Stromal cell of bone marrow (primary cell): ENCODE results near the gene ALDH2.
"Not testable (repeated sequence)": the region's sequence is repeated elsewhere in the genome, so short reads cannot be mapped to it uniquely, and the experiment has no call there.

ENCODE experiments used
- DNase-seq: peaks from one replicate; pipeline ENCODE4 v3.0.0-alpha.2; 2012; ENCODE audit warnings: low read depth

The ALDH2 gene

DNA sequence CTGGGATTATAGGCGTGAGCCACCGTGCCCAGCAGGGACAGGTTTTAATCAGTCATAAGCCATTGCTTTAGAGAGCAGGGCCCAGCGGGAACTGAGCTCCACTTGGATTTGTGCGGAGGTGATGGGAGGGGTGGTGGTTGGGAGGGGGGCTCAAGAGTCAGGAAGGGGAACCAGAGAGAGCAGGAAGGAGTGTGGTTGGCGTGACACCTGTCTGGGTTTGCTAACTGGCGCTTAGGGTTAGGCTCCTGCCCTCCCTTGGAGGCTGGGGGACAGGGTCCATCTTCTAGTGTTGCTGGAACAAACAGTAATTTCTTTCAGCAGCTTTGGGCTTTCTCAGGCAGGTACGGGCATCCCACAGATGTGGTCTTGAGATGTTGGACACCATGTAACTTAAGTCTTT, 7.5 kb upstream of the ALDH2 start:
- no peak for DNase-seq

DNA sequence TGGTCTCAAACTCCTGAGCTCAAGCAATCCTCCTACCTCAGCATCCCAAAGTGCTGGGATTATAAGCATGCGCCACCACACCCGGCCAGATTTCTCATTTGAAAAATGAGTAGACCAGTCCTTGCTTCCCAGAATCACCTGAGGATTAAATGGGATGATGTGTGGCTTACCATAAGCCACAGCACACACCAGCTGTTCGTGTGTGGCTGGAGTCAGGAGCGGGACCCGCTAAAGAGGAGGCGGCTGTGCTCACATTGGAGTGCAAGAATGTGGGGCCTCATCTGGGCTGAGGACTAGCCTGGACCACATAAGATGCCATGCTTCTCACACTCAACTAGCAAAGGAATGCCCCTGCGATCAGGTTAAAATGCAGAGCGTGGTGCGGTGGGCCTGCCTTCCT, 6.7 kb upstream of the ALDH2 start:
- DNase-seq = no peak

DNA sequence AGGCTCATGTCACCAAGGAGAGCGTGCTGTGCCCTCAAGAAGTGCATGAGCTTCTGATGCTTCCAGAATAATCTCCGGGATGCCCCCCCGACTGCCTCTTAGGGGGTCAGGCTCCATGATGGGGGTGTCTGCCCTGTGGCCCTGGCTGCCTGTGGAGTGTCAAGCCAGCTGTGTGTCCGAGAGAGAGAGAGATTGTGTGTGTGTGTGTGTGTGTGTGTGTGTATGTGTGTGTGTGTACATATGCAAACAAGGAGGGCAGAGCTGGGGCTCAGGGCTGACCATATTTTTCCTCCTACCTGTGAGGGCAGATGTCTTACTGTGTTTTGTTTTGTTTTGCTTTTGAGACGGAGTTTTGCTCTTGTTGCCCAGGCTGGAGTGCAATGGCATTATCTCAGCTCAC, 5.6 kb upstream of the ALDH2 start:
- DNase-seq = no peak

DNA sequence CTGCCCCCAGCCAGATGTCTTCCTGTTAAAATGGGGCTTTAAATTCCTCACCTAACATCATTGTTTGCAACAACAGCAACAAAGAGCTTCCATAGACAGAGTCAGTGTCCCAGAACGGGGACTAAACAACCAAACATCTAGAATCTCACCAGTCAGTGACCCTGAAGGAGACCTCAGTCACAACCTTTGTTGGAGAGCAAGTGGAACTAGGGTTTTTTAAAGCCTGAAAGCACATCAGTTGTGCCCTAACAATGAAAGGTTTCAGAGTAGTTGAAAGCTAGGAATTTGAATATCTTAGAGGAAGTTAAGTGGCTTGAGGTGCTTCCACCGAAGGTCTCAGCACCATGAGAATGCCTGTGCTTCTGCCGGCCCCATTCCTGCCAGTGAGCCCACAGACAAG, 5.0 kb upstream of the ALDH2 start:
- DNase-seq = no peak

DNA sequence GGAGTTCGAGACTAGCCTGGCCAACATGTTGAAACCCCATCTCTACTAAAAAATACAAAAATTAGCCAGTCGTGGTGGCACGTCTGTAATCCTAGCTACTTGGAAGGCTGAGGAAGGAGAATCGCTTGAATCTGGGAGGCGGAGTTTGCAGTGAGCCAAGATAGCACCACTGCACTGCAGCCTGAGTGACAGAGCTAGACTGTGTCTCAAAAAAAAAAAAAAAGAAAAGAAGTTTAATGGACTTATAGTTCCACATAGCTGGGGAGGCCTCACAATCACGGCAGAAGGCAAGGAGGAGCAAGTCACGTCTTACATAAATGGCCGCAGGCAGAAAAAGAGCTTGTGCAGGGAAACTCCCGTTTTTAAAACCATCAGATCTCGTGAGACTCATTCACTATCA, 3.2 kb upstream of the ALDH2 start:
- not testable (repeated sequence) for DNase-seq

DNA sequence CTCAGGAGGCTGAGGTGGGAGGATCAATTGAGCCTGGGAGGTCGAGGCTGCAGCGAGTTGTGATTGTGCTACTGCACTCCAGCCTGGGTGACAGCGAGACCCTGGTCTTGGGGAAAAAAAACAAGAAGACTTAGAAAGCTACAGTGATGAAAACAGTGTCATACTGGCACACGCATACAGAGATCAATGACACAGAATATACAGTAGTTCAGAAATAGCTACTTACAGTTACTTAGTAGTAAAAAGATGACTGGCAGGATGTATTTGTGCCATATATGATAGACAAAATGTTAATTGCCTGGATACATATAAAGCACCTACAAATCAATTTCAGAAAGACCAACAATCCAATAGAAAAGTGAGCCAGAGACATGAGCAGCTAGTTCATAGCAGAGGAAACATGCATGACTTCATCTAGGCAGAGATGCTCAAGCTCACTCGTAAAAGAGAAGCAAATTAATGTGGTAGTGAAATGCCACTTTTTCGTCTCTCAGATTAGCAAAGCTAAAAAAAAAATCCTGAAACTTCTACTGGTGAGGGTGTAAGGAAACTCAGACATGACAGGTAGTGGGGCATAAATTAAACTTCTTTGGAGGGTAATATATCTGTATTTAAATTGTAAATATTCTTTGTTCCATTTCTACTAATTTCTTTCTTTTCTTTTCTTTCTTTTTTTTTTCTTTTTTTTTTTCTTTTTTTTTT, 2.5 kb upstream of the ALDH2 start:
- DNase-seq = no peak

DNA sequence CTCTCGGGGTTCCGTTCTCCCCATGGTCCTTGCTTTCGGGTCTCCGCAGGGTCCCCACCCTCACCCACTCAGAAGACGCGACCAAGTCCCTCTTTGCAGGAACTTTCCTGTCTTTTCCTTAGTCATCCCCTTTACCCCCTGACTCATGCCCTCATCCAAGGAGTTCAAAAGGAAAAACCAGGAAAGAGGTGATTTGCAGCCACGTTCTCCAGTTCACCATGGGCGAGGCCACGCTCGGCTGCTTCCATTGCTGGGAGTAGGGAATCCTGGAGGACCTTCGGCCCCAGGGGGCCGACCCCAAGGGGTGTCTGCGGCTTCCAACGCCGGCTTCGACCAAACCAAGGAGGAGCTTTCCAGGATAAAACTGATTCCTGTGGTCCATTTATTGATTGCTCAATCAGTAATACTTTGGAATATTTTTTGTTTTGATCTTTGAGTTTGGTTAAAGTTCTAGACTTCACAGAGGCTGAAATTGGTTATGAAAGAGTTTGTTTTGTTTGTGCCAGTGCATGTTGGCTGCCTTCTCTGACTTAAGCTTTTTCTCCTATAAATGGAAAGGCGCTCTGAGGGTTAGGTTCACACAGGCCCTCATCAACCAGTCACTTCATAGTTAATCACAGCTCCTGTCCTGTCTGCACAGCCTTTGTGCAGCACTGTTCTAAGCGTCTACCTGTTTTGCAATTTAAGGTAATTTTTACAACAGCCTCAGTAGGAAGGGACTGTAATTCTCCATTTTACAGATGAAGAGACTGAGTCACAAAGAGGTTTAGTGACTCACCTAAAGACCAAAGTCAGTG, 827 bp downstream of the ALDH2 start:
- DNase-seq = no peak

DNA sequence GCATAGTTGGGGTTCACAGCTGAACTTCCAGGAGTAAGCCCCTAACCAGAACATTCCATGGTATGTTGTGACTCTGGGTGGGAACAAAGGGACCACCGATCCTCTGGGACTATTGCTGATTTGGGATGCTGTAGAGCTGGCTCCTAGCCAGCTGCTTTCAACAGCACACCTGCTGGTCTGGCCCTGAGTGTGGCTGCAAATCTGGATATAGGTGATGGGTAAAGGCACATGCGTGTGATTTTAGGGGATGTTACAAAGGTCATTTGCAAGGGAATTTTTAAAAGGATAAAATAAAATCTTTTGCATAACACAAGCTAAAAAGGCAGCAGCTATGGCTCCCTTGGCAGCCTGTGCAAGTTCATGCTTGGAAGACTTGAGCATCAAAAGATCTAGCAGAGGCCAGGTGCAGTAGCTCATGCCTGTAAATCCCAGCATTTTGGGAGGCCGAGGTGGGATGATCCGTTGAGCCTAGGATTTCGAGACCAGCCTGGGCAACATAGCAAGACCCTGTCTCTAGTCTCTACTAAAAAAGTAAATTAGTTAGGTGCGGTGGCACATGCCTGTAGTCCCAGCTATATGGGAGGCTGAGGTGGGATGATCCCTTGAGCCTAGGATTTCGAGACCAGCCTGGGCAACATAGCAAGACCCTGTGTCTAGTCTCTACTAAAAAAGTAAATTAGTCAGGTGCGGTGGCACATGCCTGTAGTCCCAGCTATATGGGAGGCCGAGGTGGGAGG, 1.6 kb downstream of the ALDH2 start:
- DNase-seq = no peak

DNA sequence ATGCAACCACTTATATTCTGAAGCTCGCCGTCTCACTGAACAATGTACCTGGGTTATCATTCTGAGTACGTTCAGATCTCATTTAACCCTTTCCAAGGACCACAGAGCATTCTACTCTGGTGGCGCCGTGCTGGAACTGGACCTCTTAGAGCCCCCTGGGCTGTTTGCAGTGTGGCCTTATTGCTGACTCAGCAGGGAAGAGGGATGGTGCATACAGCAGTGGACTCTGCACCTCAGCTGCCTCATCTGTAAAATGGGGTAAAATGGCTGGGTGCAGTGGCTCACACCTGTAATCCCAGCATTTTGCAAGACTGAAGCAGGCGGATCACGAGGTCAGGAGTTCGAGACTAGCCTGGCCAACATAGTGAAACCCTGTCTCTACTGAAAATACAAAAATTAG, 2.9 kb downstream of the ALDH2 start:
- DNase-seq = no peak

DNA sequence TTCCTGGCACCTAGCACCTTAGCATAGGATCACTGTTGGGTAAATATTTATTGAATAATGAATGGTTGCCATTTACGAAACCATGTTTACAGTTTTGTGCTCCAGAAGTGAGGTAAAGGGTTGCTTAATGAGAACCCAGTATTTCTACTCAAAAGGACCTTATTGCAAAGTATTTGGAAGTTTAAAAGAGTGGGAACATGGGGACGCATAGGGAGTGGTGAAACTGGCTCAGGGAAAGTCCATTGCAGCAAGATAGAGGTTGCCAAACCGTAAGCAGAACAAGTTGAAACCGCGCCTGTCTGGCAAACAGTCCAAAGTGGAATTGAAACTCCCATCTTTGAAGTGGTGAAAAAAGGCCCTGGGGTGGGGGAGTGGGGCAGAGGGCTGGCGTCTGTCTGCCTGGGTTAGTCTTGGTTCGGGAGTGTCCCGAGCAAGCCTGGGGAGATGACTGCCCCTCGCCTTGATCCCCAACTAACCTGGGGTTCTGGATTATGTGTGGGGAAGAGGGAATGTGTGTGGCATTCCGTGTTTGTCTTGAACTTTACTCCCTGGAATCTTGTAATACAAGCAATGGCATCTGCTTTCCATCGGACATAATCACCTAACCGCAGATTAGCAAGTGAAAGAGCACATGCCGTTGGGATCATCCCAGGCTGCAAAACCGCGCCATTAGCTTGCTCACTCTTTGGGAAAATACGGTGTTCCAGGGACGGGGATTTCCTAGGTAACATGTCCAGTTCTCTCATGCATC, 7.2 kb downstream of the ALDH2 start:
- DNase-seq = peak; percentile 68

DNA sequence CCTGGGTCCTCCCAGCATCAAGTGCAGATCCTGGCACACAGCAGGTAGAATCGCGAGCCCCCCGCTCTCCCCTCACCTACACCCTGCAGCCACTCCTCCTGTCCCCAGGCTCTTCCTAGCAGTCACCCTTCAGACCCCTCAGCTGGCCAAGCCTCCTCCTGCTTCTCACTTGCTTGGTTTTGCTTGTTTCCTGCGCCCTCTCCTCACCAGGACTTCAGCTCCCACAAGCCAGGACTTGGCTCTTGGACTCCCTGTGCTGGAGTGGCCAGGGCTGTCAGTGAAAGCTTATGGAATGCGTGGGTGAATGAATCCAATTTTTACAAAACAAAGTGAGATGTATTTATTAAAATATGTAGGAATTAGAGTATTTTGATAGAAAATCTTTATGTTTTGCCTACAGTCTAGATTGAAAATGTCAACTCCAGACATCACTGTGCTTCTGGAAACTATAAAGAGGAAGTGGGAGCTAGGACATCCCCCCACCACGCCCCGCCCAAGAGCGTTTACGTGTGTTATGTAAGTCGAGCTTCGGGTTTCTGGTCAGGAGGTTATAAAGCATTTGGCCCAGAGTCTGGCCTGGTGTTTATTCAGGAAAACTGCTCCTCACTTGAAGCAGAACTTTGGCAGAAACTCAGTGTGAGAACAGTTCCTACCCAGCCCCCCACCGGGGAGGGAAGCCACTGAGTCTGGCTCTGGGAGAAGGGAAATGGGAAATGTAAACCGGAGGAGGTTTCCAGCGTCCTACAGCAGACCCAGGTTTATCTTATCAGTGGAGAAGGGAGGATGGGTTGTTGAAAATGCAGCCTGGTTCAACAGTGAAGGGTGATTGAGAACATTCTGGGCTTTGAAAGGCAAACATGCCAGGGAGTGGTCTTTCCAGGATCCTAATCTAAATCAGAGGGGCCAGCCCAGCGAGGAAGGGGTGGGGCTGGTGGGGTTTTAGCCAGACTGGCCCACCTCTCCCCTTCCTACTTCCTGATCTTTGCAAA, 8.8 kb downstream of the ALDH2 start:
- peak; percentile 63 for DNase-seq

DNA sequence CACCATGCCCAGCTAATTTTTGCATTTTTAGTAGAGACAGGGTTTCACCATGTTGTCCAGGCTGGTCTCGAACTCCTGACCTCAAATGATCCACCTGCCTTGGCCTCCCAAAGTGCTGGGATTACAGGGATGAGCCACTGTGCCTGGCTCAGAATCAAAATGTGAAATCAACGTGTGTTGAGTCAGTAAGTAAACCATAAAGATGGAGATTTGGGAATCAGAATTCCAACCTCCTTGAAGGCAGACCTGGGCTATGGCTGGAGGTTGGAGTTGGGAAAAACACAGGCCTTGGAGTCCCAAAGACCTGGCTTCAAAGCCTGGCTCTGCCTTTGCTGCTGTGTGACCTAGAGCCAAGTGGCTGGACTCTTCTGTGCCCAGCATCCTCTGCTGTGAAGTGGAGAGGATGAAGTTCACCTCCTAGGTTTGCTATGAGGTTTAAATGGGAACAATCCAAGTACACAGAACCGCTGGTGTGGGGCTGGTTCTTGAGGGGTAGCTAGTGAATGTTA, 10.2 kb downstream of the ALDH2 start:
- no peak for DNase-seq

DNA sequence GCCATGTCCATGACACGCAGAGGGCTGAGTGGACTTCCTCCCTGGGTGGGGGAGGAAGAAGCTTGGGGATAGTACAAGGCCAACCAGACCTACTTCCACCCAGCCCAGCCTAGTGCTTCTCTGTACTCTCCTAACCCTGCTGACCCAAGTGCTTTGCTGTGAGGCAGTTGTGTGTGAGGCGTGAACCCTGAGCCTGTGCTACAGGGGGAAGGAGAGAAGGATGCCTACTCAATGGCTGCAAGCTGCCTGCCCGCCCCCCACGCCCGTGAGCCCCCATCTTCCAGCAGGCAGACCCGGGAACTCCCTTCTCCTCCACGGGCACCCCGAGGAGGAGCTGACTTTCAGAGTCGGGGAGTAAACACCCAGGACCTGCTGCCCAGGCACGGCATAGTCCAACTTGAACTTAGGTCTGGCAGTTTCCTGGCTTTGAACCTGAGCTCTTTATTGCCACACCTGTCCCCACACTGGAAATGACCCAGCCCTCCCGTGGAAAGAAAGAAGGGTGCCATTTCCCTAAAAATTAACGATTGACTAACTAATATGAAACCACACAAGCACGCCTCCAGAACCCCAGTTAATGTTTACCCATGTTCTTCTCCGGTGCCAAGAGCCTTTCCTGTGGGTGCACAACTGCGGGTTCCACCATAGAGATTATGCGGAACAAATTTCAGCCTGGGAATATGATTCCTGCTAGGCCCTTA, 10.8 kb downstream of the ALDH2 start:
- DNase-seq = no peak

DNA sequence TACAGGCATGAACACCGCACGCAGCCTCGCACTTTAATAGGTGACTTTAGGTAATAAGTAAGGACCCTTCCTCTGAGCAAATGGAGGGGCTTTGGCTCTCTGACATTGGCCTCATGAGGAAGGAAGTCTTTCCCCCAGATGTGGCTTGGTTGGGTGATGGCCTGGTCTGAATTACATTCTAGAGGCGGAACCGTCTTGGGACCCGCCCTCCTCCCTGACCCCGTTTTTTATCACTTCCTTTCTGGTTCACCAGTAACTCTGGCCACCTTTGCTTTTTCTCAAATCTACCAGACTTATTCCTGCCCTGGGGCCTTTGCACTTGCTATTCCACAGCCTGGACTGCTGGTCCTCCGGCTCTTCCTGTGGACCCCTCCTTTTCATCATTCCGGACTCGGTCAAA, 13.4 kb downstream of the ALDH2 start:
- no peak for DNase-seq

DNA sequence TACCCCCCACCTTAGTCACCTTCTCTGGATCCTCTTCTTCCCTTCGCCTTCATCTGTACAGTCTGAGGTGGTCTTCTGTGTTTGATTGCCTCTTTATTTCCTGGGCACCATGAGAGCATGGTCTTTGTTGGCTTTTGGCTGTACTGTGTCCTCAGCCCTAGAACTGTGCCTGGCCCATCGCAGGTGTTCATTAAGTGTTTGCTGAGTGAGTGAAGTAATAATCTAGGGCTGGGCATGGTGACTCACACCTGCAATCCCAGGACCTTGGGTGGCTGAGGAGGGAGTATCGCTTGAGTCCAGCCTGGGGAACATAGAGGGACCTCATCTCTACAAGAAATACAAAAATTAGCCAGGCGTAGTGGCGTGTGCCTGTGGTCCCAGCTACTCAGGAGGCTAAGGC, 13.9 kb downstream of the ALDH2 start:
- DNase-seq = no peak

DNA sequence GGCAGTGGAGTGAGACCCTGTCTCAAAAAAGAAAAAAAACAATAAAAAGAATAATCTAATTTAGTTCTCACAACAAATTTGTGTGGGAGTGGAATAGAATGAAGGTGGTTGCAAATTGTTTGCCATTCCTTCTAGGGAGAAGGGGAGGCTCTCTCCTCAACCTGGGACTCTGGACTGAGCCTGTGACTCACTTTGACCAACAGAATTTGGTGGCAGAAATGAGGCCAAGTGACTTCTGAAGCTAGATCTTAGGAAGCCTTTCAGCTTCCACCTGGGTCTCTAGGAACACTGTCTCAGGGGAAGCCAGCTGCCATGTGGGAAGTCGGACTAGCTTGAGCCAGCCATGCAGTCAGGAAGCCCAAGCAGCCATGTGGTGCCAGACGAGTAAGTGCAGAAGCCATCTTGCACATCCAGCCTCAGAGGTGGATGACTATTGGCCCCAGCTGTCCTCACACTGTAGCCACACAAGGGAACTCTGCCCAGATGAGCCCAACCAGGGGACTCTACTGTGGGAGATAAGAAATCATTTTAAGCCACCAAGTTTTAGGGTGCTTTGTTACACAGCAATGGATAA, 14.4 kb downstream of the ALDH2 start:
- no peak for DNase-seq

DNA sequence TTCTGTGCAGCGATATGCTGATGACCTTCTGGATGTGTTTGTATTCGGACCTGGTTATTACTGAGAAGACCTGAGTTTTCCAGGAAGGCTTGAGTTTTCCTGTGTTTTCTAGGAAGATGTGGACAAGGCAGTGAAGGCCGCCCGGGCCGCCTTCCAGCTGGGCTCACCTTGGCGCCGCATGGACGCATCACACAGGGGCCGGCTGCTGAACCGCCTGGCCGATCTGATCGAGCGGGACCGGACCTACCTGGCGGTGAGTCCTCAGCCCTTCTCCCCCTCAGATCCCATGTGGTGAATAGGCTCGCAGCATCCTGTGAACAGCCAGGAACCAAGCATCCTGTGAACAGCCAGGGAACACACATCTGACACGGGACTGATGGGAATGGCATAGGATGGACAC, 16.3 kb downstream of the ALDH2 start:
- DNase-seq = no peak

DNA sequence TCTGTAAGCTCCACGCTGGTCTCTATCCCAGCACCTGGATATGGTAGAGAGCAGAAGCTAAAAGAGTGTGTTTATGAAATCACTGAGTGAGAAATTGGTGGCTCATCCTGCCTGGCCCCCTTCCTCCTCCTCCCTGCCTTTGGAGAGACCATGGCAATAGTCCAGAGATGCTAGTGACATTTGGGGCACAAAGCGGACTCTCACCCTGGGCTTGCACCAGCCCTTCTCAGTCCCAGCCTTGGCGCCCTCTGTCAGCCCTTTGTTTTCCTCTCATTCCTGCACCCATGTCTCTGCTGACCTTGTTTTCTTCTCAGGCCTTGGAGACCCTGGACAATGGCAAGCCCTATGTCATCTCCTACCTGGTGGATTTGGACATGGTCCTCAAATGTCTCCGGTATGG, 18.2 kb downstream of the ALDH2 start:
- DNase-seq = no peak

DNA sequence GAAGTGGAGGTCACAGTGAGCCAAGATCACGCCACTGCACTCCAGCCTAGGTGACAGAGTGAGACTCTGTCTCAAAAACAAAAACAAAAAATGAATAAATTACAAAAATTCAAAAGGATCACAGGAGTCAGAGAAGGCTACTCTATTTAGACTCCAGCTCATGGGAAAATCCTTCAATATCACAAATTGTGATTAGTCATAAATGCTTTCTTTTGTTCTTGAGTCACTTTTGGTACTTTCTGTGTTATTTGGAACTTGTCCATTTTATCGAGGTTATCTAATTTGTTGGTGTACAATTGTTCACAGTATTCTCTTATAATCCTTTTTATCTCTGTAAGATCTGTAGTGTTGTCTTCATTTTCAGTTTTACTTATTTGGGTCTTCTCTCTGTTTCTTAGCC, 18.9 kb downstream of the ALDH2 start:
- peak; percentile 35 for DNase-seq

DNA sequence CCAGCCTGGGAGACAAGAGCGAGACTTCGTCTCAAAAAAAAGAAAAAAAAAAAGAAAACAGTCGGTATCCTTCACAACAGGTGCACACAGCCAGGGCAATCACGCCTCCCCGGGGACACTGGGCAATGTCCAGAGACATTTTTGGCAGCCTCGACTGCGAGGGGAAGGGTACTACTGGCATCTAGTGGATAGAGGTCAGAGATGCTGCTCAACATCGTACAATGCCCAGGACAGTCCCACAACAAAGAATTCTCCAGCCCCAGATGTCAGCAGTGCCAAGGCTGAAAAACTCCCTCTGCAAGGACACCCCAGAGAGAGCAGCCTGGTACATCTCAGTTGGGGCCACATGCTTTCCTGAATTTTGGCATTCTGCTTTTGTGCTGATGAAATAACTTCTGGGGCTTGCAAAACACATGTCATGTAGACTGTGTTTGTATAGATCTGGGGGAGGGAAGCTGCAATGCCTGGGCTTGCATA, 21.5 kb downstream of the ALDH2 start:
- DNase-seq = peak; percentile 6
